PC-9 (cell line): ENCODE data around the gene MAST4.

Experiments
- CTCF ChIP-seq: fragments of 200-600 bp; sonication (generic); conservative IDR thresholded peaks from 2 replicates; pipeline ENCODE4 v1.6.1; 2017; ENCODE audit warnings: mixed run types, antibody characterized with exemption, mild to moderate bottlenecking, moderate library complexity
- EZH2 ChIP-seq: fragments of 200-600 bp; sonication (generic); IDR thresholded peaks from 2 replicates; pipeline ENCODE4 v1.8.0; 2017; ENCODE audit warnings: antibody characterized with exemption, low read depth

- TF ChIP-seq CTCF (no peak), EZH2 (no peak)
These were observed 424.0 kb downstream of the MAST4 start for GRCh38 chr5:67020096-67020615.
